Chondrocyte (in vitro differentiated cells): ENCODE measurements around the gene NUFIP2. TPM values are rescaled to one million over a fixed set of nuclear protein-coding genes. Genes with fewer than 3 reads are reported as not detected.

Source experiments
- DNase-seq: peaks from one replicate; pipeline ENCODE4 v3.0.0; 2021; ENCODE audit warnings: mixed read lengths, low spot score
- H3K27ac Mint-ChIP-seq: one replicate; pipeline ENCODE4 v1.8.0; 2021; ENCODE audit warnings: mild to moderate bottlenecking, moderate library complexity, mixed read lengths; ENCODE audit not compliant: unreplicated experiment
- H3K27me3 Mint-ChIP-seq: 2 replicates; pipeline ENCODE4 v1.8.0; 2021; ENCODE audit warnings: low read depth, mixed read lengths
- H3K36me3 Mint-ChIP-seq: 2 replicates; pipeline ENCODE4 v1.8.0; 2021; ENCODE audit warnings: low read depth, mixed read lengths
- H3K4me1 Mint-ChIP-seq: 2 replicates; pipeline ENCODE4 v1.8.0; 2021; ENCODE audit warnings: low read depth, mild to moderate bottlenecking, mixed read lengths
- H3K4me3 Mint-ChIP-seq: one replicate; pipeline ENCODE4 v1.8.0; 2021; ENCODE audit warnings: mild to moderate bottlenecking, moderate library complexity, mixed read lengths; ENCODE audit not compliant: unreplicated experiment
- H3K9me3 Mint-ChIP-seq: 2 replicates; pipeline ENCODE4 v1.8.0; 2021; ENCODE audit warnings: low read depth, mixed read lengths
- CTCF ChIP-seq: fragments of 200-600 bp; sonication (generic); IDR thresholded peaks from 2 replicates; pipeline ENCODE4 v1.5.0; 2021; ENCODE audit warnings: antibody characterized with exemption, mild to moderate bottlenecking, moderate library complexity
- total RNA-seq: library from RNA; stranded (reverse); gene quantifications from 3 replicates; pipeline ENCODE4 v1.2.1, GENCODE V29; 2021

Gene NUFIP2
- total RNA-seq, 1 donor from 2014 or later: 50.3 TPM

GRCh38 chr17:29331075-29331707 lies 37.2 kb upstream of the NUFIP2 start:
- DNase-seq: no peak
- no peak overlapping the region for H3K27ac Mint-ChIP-seq
- no peak overlapping the region for H3K4me3 Mint-ChIP-seq
- no peaks in the 10 kb centered on the region for H3K9me3 Mint-ChIP-seq
- H3K36me3 Mint-ChIP-seq: no peaks in the 10 kb centered on the region
- no peaks in the 10 kb centered on the region for H3K4me1 Mint-ChIP-seq
- TF ChIP-seq CTCF: no peak
- H3K27me3 Mint-ChIP-seq: no peaks in the 10 kb centered on the region

GRCh38 chr17:29327412-29327811 lies 33.5 kb upstream of the NUFIP2 start:
- no peak overlapping the region for H3K27ac Mint-ChIP-seq
- peaks cover 4% of the 10 kb centered on the region for H3K27me3 Mint-ChIP-seq
- H3K4me3 Mint-ChIP-seq: no peak overlapping the region
- H3K4me1 Mint-ChIP-seq: no peaks in the 10 kb centered on the region
- no peaks in the 10 kb centered on the region for H3K9me3 Mint-ChIP-seq
- DNase-seq: no peak
- H3K36me3 Mint-ChIP-seq: no peaks in the 10 kb centered on the region
- no peak for TF ChIP-seq CTCF

GRCh38 chr17:29326023-29326813 lies 32.3 kb upstream of the NUFIP2 start:
- DNase-seq: no peak
- Mint-ChIP-seq H3K27ac (no peak overlapping the region), H3K36me3 (no peaks in the 10 kb centered on the region), H3K4me1 (no peaks in the 10 kb centered on the region), H3K27me3 (peaks cover 6% of the 10 kb centered on the region), H3K4me3 (no peak overlapping the region), H3K9me3 (no peaks in the 10 kb centered on the region)
- TF ChIP-seq CTCF: no peak

- H3K4me1 Mint-ChIP-seq: no peaks in the 10 kb centered on the region
- no peak for TF ChIP-seq CTCF
- no peak for DNase-seq
- H3K27ac Mint-ChIP-seq: no peak overlapping the region
- H3K36me3 Mint-ChIP-seq: no peaks in the 10 kb centered on the region
- no peak overlapping the region for H3K4me3 Mint-ChIP-seq
- peaks cover 7% of the 10 kb centered on the region for H3K27me3 Mint-ChIP-seq
- no peaks in the 10 kb centered on the region for H3K9me3 Mint-ChIP-seq
Observed at GRCh38 chr17:29322363-29322762, 28.4 kb upstream of the NUFIP2 start.

- H3K36me3 Mint-ChIP-seq: no peaks in the 10 kb centered on the region
- no peaks in the 10 kb centered on the region for H3K4me1 Mint-ChIP-seq
- H3K27ac Mint-ChIP-seq: no peak overlapping the region
- no peak for TF ChIP-seq CTCF
- DNase-seq: no peak
- H3K4me3 Mint-ChIP-seq: no peak overlapping the region
- peaks cover 2% of the 10 kb centered on the region for H3K27me3 Mint-ChIP-seq
- H3K9me3 Mint-ChIP-seq: no peaks in the 10 kb centered on the region
Observed at GRCh38 chr17:29303386-29303785, 9.4 kb upstream of the NUFIP2 start.
